GM12892 (cell line): ENCODE results near the gene PTPRCAP.

Source experiments
- POLR2A ChIP-seq: IDR thresholded peaks from 2 replicates; pipeline ENCODE4 v1.6.1; 2011; ENCODE audit warnings: low read depth, low read length, control low read depth
- POLR2AphosphoS5 ChIP-seq: IDR thresholded peaks from 2 replicates; pipeline ENCODE4 v1.6.1; 2011; ENCODE audit warnings: low read depth, low read length, control low read depth
- TAF1 ChIP-seq: IDR thresholded peaks from 2 replicates; pipeline ENCODE4 v1.6.1; 2011; ENCODE audit warnings: low read depth, mild to moderate bottlenecking, control low read depth, low read length, borderline replicate concordance

GRCh38 chr11:67392183-67392715, 45.2 kb downstream of the PTPRCAP start:
- TF ChIP-seq POLR2A (no peak), POLR2AphosphoS5 (no peak), TAF1 (no peak)
